GM21529 (cell line): ENCODE measurements around the gene RGSL1.

Experiments
- ATAC-seq: cut with Tn5 transposase; IDR thresholded peaks from one replicate; pipeline ENCODE4 v1.9.1; 2021; ENCODE audit not compliant: unreplicated experiment

Gene RGSL1

DNA sequence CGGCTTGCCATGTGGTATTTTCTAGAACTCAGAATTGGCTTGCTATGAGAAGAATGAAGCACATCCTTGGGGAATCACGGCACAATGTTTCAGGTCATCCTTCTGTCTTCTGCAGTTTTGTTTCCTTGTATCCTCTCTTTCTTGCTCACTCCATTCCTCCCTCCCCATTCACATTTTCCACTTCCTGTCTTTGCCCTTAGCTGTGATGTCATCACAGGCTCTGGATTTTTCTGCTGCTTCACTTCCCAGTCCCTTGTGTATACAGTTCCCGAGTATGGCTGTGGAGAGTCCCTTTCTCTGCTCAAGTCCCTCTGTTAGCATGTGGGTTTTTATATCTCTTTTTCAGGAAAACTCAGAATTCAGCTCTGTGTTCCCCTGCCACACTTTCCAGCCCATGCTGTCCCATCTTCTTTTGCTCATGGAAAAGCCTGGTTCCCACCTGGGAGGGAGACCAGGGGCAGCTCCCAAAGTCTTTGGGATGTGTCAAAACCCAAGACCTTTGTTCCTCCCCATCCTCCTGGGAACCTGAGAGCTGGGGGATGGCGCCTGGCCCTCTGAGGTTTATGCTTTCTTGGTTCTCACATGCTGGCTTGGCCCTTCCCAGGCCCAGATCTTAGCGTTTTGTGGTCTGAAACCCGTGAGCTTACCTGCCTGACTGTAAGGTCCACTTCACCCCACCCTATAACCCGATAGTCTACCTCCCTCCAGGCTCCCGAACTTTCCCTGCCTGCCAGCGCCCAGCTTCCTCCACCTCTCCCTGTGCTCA, 159.1 kb downstream of the RGSL1 start:
- ATAC-seq = no peak
